OCI-LY7 (cell line): ENCODE results near the gene PTCRA.

Experiments used
- EZH2phosphoT487 ChIP-seq: fragments of 200-600 bp; sonication (generic); IDR thresholded peaks from 2 replicates; pipeline ENCODE4 v1.6.1; 2018; ENCODE audit warnings: low read depth, borderline replicate concordance, mild to moderate bottlenecking, mixed run types, antibody characterized with exemption, low read length, moderate library complexity, mixed read lengths
- TF ChIP-seq, protein P1 (sequence below): fragments of 200-600 bp; sonication (generic); conservative IDR thresholded peaks from 2 replicates; pipeline ENCODE4 v1.5.1; 2014; ENCODE audit warnings: mild to moderate bottlenecking, antibody characterized with exemption, low read length, moderate library complexity, mixed read lengths

DNA sequence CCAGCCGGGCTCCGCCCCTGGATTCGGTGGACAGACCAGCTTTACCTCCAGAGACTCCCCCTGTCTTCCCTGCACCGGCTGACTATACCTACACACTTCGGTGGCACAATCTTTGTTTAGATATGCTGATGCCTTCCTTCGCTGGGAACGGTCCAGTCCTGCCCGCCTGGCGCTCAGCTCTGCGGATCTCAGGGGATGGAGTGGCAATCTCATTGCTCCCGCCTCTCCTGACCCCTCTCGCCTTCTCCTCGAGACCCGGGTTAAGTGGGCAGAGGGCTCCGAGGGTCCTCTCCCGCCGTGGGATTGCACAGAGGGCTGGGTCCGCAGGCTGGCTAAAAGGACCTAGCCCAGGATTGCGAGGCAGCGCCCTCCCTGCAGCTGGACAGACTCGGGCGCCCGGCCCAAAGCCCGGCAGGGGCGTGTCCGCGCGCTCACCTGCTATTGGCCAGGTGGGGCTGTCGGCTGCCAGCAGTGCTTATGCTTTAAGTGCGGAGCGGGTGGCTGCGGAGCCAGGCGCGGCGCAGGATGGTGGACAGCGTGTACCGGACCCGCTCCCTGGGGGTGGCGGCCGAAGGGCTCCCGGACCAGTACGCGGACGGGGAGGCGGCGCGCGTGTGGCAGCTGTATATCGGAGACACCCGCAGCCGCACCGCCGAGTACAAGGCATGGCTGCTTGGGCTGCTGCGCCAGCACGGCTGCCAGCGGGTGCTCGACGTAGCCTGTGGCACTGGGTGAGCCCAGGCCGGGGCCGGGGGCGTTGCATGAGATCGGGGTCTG lies 44.6 kb downstream of the PTCRA start, which contains the start of gene GNMT:
- TF ChIP-seq, protein P1, sequence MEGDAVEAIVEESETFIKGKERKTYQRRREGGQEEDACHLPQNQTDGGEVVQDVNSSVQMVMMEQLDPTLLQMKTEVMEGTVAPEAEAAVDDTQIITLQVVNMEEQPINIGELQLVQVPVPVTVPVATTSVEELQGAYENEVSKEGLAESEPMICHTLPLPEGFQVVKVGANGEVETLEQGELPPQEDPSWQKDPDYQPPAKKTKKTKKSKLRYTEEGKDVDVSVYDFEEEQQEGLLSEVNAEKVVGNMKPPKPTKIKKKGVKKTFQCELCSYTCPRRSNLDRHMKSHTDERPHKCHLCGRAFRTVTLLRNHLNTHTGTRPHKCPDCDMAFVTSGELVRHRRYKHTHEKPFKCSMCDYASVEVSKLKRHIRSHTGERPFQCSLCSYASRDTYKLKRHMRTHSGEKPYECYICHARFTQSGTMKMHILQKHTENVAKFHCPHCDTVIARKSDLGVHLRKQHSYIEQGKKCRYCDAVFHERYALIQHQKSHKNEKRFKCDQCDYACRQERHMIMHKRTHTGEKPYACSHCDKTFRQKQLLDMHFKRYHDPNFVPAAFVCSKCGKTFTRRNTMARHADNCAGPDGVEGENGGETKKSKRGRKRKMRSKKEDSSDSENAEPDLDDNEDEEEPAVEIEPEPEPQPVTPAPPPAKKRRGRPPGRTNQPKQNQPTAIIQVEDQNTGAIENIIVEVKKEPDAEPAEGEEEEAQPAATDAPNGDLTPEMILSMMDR: no peak
- no peak for TF ChIP-seq EZH2phosphoT487
